Panc1 (cell line): ENCODE measurements around the gene CACNA1I. TPM values are rescaled to one million over a fixed set of nuclear protein-coding genes. Genes with fewer than 3 reads are reported as not detected.

Source experiments
- ATAC-seq: fragments of 200-7000 bp; cut with Tn5 transposase; 2 replicates; pipeline ENCODE4 v1.9.1; 2020; ENCODE audit warnings: mild to moderate bottlenecking, moderate library complexity
- BruUV-seq: library from RNA; stranded (reverse); fragments of 400-500 nt; replicated peaks from 2 replicates; lab custom pipeline; 2021; lab: Mats Ljungman, UMichigan
- CTCF ChIA-PET: fragments of 300-600 bp; sonication (Branson Sonifier 250); formaldehyde crosslinking; loops from one replicate; lab custom pipeline; 2022; ENCODE audit warnings: antibody characterized with exemption; lab: Charles Lee
- POLR2A ChIA-PET: fragments of 300-600 bp; sonication (Branson Sonifier 250); formaldehyde crosslinking; loops from one replicate; lab custom pipeline; 2022; ENCODE audit warnings: antibody characterized with exemption; lab: Charles Lee
- DNase-seq: peaks from one replicate; pipeline ENCODE4 v3.0.0-alpha.2; 2010; ENCODE audit warnings: low read depth, low spot score
- H3K27ac ChIP-seq: 2 replicates; pipeline ENCODE4 v1.5.1; 2011; ENCODE audit warnings: mild to moderate bottlenecking, low read length, inconsistent platforms
- H3K27me3 ChIP-seq: fragments of 200-500 bp; sonication (Bioruptor generic); 2 replicates; pipeline ENCODE4 v1.6.0; 2014; ENCODE audit warnings: low read length, inconsistent platforms; ENCODE audit not compliant: control insufficient read depth, insufficient read depth
- H3K36me3 ChIP-seq: fragments of 200-500 bp; sonication (Bioruptor generic); 2 replicates; pipeline ENCODE4 v1.5.1; 2014; ENCODE audit warnings: inconsistent platforms, mild to moderate bottlenecking, low read length, moderate library complexity; ENCODE audit not compliant: control insufficient read depth, insufficient read depth
- H3K4me1 ChIP-seq: 2 replicates; pipeline ENCODE4 v1.5.1; 2011; ENCODE audit warnings: inconsistent platforms, mild to moderate bottlenecking, low read length, moderate library complexity; ENCODE audit not compliant: control insufficient read depth, insufficient read depth
- H3K4me3 ChIP-seq, 2 experiments: 2 replicates each; pipeline ENCODE4 v1.5.1; 2011 to 2012; ENCODE audit warnings: low read depth in 2 of 2, low read length in 2 of 2, mild to moderate bottlenecking in 2 of 2, inconsistent platforms in 1 of 2, moderate library complexity in 1 of 2
- H3K9me3 ChIP-seq: fragments of 200-500 bp; sonication (Bioruptor generic); 2 replicates; pipeline ENCODE4 v1.5.1; 2014; ENCODE audit warnings: low read depth, mild to moderate bottlenecking, inconsistent platforms, low read length, moderate library complexity; ENCODE audit not compliant: control insufficient read depth, insufficient read depth
- POLR2AphosphoS5 ChIP-seq: IDR thresholded peaks from 2 replicates; pipeline ENCODE4 v1.6.1; 2012; ENCODE audit warnings: mild to moderate bottlenecking, low read depth, low read length, moderate library complexity
- SIN3A ChIP-seq: IDR thresholded peaks from 2 replicates; pipeline ENCODE4 v1.6.1; 2012; ENCODE audit warnings: low read depth, mild to moderate bottlenecking, low read length, moderate library complexity, borderline replicate concordance; ENCODE audit not compliant: insufficient read depth
- TCF7L2 ChIP-seq: IDR thresholded peaks from 2 replicates; pipeline ENCODE4 v1.6.1; 2011; ENCODE audit warnings: mild to moderate bottlenecking, low read depth, low read length, inconsistent platforms
- in situ Hi-C: cut with HindIII; loops from 2 replicates; pipeline ENCODE4 v1.10.0; 2016; ENCODE audit warnings: low sequenced_read_pairs, low pct_unique_long_range_greater_than_20kb
- intact Hi-C: fragments of 100-400 bp; cut with micrococcal nuclease; formaldehyde crosslinking; loops from one replicate; pipeline ENCODE4 v1.10.0; 2022; ENCODE audit not compliant: unreplicated experiment
- total RNA-seq: library from RNA; stranded (reverse); gene quantifications from one replicate; pipeline ENCODE4 v1.2.1, GENCODE V29; 2021; ENCODE audit not compliant: unreplicated experiment
- TF ChIP-seq, protein P1 (sequence below): fragments of 450-650 bp; IDR thresholded peaks from 2 replicates; pipeline ENCODE4 v1.5.1; 2017; ENCODE audit warnings: mild to moderate bottlenecking
- TF ChIP-seq, protein P2 (sequence below), 2 experiments: IDR thresholded peaks; 2 replicates each; pipeline ENCODE4 v1.6.1; 2011 to 2012; ENCODE audit warnings: low read depth in 2 of 2, control low read depth in 1 of 2, low read length in 1 of 2, mild to moderate bottlenecking in 1 of 2, moderate library complexity in 1 of 2; ENCODE audit not compliant: insufficient read depth in 1 of 2

CACNA1I gene
- total RNA-seq, 1 experiment from 2014 or later = 0.23 TPM

DNA sequence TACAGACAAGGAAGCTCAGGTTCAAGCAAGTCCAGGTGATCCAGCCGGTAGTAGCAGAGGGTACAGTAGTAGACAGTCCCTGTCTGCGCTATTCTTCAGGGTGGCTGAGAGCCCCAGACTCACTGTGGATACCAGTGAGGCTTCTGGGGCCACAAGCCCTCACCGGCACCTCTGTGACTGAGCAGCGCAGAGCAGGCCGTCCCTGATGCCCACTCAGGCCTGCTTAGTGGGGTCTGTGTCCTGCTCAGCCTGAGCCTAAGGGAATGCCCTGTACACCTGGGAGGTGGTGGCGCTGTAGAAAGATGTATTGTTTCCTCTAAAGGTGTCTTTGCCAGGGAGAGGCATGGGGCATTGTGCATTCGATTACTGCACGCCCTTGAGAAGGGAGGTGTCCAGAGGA lies 143.8 kb downstream of the CACNA1I start:
- DNase-seq = no peak
- in situ Hi-C loops (no loop called here), intact Hi-C loops (no loop called here)
- Histone ChIP-seq H3K4me3 (no peak overlapping the region), H3K36me3 (no peaks in the 10 kb centered on the region), H3K4me1 (no peaks in the 10 kb centered on the region), H3K27ac (no peak overlapping the region), H3K27me3 (no peaks in the 10 kb centered on the region), H3K9me3 (no peaks in the 10 kb centered on the region)
- TF ChIP-seq, protein P1, sequence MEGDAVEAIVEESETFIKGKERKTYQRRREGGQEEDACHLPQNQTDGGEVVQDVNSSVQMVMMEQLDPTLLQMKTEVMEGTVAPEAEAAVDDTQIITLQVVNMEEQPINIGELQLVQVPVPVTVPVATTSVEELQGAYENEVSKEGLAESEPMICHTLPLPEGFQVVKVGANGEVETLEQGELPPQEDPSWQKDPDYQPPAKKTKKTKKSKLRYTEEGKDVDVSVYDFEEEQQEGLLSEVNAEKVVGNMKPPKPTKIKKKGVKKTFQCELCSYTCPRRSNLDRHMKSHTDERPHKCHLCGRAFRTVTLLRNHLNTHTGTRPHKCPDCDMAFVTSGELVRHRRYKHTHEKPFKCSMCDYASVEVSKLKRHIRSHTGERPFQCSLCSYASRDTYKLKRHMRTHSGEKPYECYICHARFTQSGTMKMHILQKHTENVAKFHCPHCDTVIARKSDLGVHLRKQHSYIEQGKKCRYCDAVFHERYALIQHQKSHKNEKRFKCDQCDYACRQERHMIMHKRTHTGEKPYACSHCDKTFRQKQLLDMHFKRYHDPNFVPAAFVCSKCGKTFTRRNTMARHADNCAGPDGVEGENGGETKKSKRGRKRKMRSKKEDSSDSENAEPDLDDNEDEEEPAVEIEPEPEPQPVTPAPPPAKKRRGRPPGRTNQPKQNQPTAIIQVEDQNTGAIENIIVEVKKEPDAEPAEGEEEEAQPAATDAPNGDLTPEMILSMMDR = no peak
- no peak for TF ChIP-seq TCF7L2
- TF ChIP-seq POLR2AphosphoS5 = no peak
- TF ChIP-seq, protein P2, sequence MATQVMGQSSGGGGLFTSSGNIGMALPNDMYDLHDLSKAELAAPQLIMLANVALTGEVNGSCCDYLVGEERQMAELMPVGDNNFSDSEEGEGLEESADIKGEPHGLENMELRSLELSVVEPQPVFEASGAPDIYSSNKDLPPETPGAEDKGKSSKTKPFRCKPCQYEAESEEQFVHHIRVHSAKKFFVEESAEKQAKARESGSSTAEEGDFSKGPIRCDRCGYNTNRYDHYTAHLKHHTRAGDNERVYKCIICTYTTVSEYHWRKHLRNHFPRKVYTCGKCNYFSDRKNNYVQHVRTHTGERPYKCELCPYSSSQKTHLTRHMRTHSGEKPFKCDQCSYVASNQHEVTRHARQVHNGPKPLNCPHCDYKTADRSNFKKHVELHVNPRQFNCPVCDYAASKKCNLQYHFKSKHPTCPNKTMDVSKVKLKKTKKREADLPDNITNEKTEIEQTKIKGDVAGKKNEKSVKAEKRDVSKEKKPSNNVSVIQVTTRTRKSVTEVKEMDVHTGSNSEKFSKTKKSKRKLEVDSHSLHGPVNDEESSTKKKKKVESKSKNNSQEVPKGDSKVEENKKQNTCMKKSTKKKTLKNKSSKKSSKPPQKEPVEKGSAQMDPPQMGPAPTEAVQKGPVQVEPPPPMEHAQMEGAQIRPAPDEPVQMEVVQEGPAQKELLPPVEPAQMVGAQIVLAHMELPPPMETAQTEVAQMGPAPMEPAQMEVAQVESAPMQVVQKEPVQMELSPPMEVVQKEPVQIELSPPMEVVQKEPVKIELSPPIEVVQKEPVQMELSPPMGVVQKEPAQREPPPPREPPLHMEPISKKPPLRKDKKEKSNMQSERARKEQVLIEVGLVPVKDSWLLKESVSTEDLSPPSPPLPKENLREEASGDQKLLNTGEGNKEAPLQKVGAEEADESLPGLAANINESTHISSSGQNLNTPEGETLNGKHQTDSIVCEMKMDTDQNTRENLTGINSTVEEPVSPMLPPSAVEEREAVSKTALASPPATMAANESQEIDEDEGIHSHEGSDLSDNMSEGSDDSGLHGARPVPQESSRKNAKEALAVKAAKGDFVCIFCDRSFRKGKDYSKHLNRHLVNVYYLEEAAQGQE (IDR thresholded peaks at IDR 0.05; ENCODE audit: insufficient read depth in 1 of 2, low read depth in 2 of 2, low read length in 1 of 2) = no peak
- no peak for TF ChIP-seq SIN3A
- BruUV-seq = no TSS peak
- ATAC-seq = no peak
- CTCF ChIA-PET = no interaction called here
- POLR2A ChIA-PET = no interaction called here

- intact Hi-C loops (no loop called here), in situ Hi-C loops (no loop called here)
- POLR2A ChIA-PET = interaction anchor here (0.5 kb wide), 1 partner anchor 1004 kb away, joined by 7 read pairs; no protein-coding TSS in a partner anchor
- CTCF ChIA-PET = no interaction called here
- Histone ChIP-seq H3K4me1 (no peaks in the 10 kb centered on the region), H3K27ac (no peak overlapping the region), H3K4me3 (no peak overlapping the region), H3K27me3 (no peaks in the 10 kb centered on the region), H3K36me3 (no peaks in the 10 kb centered on the region), H3K9me3 (no peaks in the 10 kb centered on the region)
- no TSS peak for BruUV-seq
- no peak for DNase-seq
- ATAC-seq = no peak
- no peak for TF ChIP-seq POLR2AphosphoS5
- no peak for TF ChIP-seq SIN3A
- TF ChIP-seq, protein P1 = no peak
- TF ChIP-seq TCF7L2 = no peak
- TF ChIP-seq, protein P2 (IDR thresholded peaks at IDR 0.05; ENCODE audit: insufficient read depth in 1 of 2, low read depth in 2 of 2, low read length in 1 of 2) = no peak
Observed at GRCh38 chr22:39715778-39716495, 145.4 kb downstream of the CACNA1I start.
